ENCODE measurements around the gene ACP4.

DNA sequence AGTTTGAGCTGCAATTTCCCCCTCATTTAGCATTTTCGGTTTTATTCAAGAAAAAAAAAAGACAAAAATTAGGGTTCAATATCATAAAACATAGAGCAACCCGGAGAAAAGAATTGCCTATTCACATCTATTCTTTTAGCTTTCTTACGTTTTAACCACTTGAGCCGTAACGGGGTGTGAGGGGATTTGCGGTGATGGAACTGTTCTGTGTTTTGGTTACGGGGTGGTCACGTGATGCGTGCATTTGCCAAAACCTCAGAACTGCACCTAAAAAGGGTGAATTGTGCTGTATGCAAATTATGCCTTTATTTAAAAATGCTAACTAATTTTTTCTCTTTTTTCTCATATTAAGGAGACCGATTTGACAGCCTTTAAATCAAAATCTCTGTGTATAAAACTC is 45.0 kb upstream of the ACP4 start:
- TF ChIP-seq CTCF (IDR thresholded peaks at IDR 0.05; ENCODE audit: low read length) (no peak), EZH2 (IDR thresholded peaks at IDR 0.05; ENCODE audit: borderline replicate concordance, low read length) (no peak)

Data from OCI-LY1 (cell line).